ENCODE results near the gene CSRP1.
"Not testable (repeated sequence)": the region's sequence is repeated elsewhere in the genome, so short reads cannot be mapped to it uniquely, and the experiment has no call there.

Gene CSRP1

DNA sequence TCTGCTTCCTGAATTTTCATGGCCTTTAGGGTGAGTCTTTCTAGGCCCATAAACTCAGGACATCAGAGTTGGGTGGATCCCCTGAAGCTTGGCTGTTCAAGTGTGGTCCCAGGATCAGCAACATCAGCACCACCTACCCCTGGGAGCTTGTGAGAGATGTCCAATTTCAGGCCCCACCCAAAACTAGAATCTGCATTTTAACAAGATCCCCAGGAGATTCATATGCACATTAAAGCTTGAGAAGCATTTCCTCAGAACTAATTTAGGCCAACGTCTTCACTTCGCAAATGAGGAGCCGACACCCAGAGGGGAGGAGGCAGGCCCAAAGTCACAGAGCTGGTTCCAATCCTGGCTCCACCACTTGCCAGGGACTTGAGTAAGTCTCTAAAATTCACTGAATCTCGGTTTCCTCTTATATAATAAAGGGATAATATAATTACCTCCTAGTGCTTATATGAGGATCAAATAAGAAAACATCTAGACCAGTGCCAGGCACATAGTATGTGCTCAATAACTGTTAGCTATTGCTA lies 27.7 kb downstream of the CSRP1 start:
- no peak overlapping the region for H3K27ac ChIP-seq

DNA sequence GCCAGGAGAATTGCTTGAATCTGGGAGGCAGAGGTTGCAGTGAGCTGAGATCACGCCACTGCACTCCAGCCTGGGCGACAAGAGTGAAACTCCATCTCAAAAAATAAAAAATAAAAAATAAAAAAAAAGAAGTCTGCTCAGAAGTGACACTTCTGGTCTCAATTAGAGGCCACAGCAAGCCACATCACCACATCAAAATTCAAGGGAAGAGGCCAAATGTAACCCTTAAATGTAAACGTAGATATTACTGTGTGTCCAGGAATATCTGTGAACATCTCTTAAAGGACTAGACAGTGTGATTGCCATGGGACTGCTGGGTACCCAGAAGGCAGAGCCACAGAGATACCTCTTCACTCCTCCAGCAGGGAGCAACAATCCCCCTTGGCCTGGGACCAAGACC lies 28.3 kb downstream of the CSRP1 start:
- H3K4me3 ChIP-seq (ENCODE audit: low read depth, low read length); DNase-seq; H3K27ac ChIP-seq; H3K36me3 ChIP-seq; H3K27me3 ChIP-seq (ENCODE audit: insufficient read depth, low read depth, severe bottlenecking); H3K9me3 ChIP-seq (ENCODE audit: severe bottlenecking): not testable (repeated sequence)

More for the DNA sequence above, 27.7 kb downstream of the CSRP1 start:
- no peaks in the 10 kb centered on the region for H3K9me3 ChIP-seq (ENCODE audit: severe bottlenecking)
- no peaks in the 10 kb centered on the region for H3K36me3 ChIP-seq
- no peaks in the 10 kb centered on the region for H3K27me3 ChIP-seq (ENCODE audit: insufficient read depth, low read depth, severe bottlenecking)
- H3K4me3 ChIP-seq (ENCODE audit: low read depth, low read length) = no peak overlapping the region
- TF ChIP-seq, protein P1, sequence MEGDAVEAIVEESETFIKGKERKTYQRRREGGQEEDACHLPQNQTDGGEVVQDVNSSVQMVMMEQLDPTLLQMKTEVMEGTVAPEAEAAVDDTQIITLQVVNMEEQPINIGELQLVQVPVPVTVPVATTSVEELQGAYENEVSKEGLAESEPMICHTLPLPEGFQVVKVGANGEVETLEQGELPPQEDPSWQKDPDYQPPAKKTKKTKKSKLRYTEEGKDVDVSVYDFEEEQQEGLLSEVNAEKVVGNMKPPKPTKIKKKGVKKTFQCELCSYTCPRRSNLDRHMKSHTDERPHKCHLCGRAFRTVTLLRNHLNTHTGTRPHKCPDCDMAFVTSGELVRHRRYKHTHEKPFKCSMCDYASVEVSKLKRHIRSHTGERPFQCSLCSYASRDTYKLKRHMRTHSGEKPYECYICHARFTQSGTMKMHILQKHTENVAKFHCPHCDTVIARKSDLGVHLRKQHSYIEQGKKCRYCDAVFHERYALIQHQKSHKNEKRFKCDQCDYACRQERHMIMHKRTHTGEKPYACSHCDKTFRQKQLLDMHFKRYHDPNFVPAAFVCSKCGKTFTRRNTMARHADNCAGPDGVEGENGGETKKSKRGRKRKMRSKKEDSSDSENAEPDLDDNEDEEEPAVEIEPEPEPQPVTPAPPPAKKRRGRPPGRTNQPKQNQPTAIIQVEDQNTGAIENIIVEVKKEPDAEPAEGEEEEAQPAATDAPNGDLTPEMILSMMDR (IDR thresholded peaks at IDR 0.05; ENCODE audit: low read depth, low read length) = no peak
- DNase-seq = no peak

DNA sequence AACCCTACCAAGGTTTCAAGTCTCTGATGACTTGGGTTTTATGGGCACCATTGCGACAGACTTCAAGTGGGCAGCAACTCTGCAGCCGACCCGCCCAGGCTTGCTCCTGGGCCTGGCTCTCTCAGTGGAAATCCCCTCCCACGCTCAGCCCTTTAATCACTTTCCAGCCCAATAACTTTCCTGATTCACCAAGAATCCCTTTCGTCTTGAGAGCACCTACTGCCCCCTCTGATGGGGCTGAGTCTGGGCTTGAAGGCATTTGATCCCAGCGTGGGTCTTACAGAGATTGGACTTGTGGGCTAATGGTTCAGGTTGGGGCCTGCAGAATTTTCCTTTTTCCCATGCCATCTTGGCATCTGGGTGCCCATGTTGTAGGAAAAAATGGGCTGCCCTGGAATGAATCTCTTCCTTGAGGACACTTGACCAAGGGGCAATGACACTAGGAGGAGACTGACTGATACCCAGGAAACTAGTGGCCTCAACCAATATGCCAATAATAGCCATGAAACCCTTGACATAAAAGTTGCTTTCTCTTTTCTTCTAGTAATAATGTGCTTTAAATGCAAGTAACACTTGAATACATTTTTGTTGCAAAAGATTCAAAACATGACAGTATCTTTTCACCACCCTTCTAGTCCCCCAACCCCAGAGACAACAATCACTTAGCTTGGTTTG lies 30.1 kb downstream of the CSRP1 start:
- H3K9me3 ChIP-seq (ENCODE audit: severe bottlenecking) = no peaks in the 10 kb centered on the region
- H3K4me3 ChIP-seq (ENCODE audit: low read depth, low read length) = no peak overlapping the region
- H3K27ac ChIP-seq = no peak overlapping the region
- TF ChIP-seq, protein P1 (IDR thresholded peaks at IDR 0.05; ENCODE audit: low read depth, low read length) = no peak
- DNase-seq = no peak
- H3K36me3 ChIP-seq = no peaks in the 10 kb centered on the region
- H3K27me3 ChIP-seq (ENCODE audit: insufficient read depth, low read depth, severe bottlenecking) = no peaks in the 10 kb centered on the region

DNA sequence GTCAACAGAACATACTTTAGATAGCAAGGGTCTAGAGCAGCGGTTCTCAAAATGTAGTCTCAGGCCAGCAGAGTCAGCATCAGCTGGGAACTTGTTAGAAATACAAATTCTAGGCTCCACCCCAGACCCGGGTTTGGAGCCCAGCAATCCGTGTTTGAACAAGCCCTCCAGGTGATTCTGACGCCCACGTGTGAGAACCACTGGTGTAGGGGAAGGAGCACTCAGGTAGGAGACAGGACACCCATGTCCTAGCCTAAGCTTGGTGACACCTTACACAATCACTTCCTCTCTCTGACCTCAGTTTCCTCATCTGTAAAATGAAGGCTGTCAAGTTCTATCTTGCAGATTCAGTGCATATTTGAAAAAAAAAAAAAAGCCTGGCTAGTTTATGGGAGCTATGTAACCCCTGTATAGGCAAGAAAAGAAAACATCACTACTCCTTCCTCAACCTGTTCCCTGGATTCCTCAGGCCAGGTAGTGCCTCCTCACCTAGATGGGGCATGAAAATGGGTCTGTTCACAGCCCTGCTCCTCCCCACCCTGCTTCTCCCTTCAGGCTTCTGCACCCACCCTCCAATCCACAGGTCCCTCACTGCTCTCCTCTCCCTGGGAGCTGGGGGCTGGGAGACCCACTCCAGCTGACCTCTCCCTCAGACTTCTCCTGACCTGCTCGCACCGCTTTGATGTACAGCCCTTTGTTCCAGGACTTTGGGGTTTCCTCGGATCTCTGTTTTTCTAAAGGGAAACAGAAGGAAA lies 30.8 kb downstream of the CSRP1 start:
- Histone ChIP-seq H3K4me3 (ENCODE audit: low read depth, low read length) (no peak overlapping the region), H3K36me3 (no peaks in the 10 kb centered on the region), H3K27ac (no peak overlapping the region), H3K27me3 (ENCODE audit: insufficient read depth, low read depth, severe bottlenecking) (no peaks in the 10 kb centered on the region), H3K9me3 (ENCODE audit: severe bottlenecking) (no peaks in the 10 kb centered on the region)
- no peak for DNase-seq
- TF ChIP-seq, protein P1 (IDR thresholded peaks at IDR 0.05; ENCODE audit: low read depth, low read length) = no peak

DNA sequence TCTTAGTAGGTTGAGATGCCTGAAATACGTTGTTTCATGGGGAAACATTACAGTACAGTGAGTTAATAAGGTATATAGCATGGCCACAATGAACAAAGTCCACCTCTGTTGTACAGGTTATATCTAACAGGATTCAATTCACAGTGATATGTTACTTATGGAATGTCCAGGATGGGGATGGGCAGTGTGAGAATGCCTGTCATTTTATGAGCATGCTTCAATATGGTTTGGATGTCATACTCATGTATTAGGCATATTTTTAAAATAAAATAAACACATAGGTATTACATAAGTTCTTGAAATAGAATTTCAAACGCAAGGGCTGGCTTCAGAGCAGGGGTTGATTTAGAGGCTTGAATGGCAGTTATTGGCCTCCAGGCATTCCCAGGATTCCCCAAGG lies 31.8 kb downstream of the CSRP1 start:
- Histone ChIP-seq H3K36me3 (no peaks in the 10 kb centered on the region), H3K9me3 (ENCODE audit: severe bottlenecking) (no peaks in the 10 kb centered on the region), H3K27me3 (ENCODE audit: insufficient read depth, low read depth, severe bottlenecking) (no peaks in the 10 kb centered on the region), H3K4me3 (ENCODE audit: low read depth, low read length) (no peak overlapping the region), H3K27ac (no peak overlapping the region)
- TF ChIP-seq, protein P1 (IDR thresholded peaks at IDR 0.05; ENCODE audit: low read depth, low read length) = no peak
- no peak for DNase-seq

DNA sequence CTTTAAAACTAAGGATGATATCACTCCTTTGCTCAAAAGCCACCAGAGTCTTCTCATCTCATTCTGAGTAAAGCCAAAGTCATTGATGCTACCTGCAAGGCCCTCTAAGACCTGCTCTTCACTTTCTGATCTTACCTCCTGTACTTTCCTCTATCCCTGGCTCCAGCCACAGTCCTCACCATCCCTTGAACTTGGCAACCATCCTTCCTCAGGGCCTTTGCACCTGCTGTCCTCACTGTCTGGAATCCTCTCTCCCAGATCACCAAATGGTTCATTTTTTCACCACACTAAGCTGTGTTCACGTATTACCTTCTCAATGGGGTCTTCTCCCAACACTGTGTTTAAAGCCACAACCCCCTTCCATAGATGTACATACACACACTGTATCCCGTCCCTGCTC lies 33.6 kb downstream of the CSRP1 start:
- Histone ChIP-seq H3K4me3 (ENCODE audit: low read depth, low read length) (no peak overlapping the region), H3K9me3 (ENCODE audit: severe bottlenecking) (no peaks in the 10 kb centered on the region), H3K27me3 (ENCODE audit: insufficient read depth, low read depth, severe bottlenecking) (no peaks in the 10 kb centered on the region), H3K36me3 (peaks cover 6% of the 10 kb centered on the region), H3K27ac (no peak overlapping the region)
- no peak for DNase-seq
- TF ChIP-seq, protein P1 (IDR thresholded peaks at IDR 0.05; ENCODE audit: low read depth, low read length) = no peak

DNA sequence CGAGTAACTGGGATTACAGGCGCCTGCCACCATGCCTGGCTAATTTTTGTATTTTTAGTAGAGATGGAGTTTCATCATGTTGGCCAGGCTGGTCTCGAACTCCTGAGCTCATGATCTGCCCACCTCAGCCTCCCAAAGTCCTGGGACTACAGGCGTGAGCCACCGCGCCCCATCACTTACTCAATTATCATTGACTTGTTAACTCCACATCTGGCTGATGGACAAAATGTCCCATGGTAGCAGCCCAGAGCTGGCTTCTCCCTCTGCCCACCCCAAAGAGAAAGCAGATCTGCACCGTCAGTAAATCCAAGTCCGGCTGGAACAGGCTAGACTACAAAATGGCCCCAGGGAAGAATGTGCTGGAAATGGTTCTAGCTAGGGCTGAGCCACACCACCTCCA lies 34.6 kb downstream of the CSRP1 start:
- not testable (repeated sequence) for H3K9me3 ChIP-seq (ENCODE audit: severe bottlenecking); H3K27ac ChIP-seq; H3K4me3 ChIP-seq (ENCODE audit: low read depth, low read length); H3K27me3 ChIP-seq (ENCODE audit: insufficient read depth, low read depth, severe bottlenecking); DNase-seq
- peaks cover 16% of the 10 kb centered on the region for H3K36me3 ChIP-seq

All from WERI-Rb-1 (cell line).